Fibroblast of skin of right quadriceps (primary cell): ENCODE measurements around the gene RABGAP1L.

Experiments
- DNase-seq: peaks from one replicate; pipeline ENCODE4 v3.0.0-alpha.2; 2013

Gene RABGAP1L

DNA sequence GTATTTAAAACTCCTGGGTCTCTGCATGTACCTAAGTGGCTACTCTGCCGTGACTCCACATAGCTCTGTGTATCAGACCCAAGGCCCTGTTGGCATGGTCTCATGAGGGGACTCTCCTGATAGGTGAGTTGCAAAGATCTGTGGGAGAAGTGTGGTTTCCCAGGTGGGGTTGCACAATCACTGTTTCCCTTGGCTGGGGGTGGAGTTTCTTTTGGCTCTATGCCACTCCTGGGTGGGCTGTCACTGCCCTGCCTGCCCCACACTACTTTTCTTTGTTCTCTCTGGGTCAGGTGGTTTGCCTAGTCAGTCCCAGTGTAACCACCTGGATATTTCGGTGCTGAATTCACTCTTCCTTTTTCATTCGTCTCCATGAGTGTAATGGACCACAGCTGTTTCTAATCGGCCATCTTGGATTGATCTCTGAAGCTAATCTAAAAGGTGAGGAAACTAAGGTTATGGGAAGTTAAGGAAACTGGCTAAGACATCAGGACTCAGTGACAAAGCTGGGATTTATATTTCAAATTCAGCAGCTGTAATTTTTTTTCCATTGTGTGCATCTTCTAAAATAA, 743.3 kb downstream of the RABGAP1L start:
- no peak for DNase-seq

DNA sequence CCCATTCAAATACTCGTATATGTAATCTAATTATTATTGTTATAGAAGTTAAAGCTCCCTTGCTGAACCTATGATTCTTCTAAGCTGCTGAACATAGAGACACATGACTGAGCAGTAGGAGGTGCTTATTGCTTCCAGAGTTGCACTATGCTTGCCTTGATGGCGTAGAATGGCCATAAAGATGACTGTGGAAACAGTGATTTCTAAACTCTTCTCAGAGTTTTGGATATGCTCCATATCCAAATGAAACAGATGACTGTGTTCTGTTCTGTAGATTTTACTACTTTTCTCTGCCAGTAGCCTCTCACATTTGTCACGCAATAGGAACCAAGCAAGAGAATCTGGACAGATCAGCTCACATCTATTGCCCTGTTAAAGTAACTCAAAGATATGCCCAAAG, 752.3 kb downstream of the RABGAP1L start:
- no peak for DNase-seq

DNA sequence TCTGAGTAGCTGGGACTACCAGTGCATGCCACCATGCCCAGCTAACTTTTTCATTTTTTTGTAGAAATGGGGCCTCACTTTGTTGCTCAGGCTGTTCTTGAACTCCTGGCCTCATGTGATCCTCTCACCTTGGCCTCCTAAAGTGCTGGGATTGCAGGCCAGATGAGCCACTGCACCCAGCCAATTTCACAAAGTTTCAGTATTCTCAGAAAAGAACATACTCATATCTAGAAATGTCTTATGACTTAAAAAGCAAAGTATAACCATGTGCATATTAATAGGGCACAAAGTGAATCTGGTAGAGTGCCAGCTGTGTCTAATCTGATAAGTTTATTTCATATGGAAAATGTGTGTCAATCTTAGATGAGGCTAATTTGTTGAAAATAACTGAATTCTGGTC, 752.9 kb downstream of the RABGAP1L start:
- DNase-seq, result no peak

DNA sequence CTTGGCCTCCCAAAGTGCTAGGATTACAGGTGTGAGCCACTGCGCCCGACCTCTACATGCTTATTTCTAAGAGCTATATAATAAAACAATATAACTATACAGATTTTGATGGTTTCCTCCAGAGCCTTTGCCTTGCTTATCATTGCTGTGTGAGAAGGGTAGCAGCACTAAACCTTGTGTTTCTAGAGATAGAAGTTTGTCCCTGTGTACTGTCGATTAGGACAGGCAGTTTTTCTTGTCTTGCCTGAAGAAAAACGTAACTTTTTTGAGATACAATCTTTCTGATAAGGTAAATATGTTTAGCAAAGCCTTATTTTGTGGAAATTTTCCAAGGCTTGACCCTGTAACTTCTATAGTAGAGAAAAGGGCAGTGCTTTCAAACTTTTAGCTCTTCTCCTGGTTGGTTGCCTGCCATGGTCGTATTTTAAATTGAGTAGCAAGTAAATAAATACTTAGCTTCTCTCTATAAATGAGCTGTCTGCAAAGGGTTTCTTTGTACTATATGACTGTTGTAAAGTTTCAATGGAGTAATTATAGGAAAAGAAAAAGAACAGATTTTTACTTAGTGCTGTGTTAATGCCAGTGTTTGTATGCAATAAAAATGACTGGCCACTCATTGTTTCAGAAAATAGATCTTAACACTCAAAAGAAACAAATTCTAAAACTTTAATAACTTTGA, 754.0 kb downstream of the RABGAP1L start:
- no peak for DNase-seq

DNA sequence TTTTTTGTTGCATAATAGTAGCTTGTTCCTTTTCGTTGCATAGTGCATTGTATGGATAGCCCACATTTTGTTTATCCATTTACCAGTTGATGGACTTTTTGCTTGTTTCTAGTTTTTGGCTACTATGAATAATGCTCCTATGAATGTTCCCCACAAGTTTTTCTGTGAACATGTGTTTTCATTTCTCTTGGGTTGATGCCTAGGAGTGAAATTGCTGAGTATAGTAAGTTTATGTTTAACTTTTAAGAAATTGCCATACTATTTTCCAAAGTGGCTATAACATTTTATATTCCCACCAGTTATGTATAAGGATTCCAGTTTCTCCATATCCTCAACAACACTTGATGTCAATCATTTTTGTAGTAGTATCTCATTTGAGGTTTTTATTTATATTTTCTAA, 755.7 kb downstream of the RABGAP1L start:
- no peak for DNase-seq

DNA sequence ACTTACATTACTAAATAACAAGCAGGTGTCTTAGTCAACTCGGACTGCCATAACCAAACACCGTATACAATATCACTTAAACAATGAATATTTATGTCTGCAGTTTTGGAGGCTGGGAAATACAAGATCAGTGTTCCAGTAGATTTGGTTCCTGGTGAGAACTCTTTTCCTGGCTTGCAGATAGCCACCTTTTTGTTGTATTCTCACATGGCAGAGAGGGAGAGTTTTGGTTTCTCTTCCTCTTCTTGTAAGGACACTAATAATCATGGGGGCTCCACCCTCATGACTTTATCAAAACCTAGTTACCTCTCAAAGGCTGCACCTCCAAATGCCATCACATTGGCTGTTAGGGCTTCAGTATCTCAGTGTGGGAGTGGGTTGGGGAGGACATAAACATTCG, 757.5 kb downstream of the RABGAP1L start:
- no peak for DNase-seq

DNA sequence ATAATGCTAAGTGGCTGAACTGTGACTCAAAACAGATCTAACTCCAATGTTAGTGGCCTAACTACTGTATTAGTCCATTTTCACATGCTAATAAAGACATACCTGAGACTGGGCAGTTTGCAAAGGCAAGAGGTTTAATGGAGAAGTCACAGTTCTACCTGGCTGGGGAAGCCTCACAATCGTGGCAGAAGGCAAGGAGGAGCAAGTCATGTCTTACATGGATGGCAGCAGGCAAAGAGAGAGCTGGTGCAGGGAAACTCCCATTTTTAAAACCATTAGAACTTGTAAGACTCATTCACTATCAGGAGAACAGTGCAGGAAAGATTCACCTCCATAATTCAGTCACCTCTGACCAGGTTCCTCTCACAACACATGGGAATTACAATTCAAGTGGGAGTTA, 760.8 kb downstream of the RABGAP1L start:
- no peak for DNase-seq

DNA sequence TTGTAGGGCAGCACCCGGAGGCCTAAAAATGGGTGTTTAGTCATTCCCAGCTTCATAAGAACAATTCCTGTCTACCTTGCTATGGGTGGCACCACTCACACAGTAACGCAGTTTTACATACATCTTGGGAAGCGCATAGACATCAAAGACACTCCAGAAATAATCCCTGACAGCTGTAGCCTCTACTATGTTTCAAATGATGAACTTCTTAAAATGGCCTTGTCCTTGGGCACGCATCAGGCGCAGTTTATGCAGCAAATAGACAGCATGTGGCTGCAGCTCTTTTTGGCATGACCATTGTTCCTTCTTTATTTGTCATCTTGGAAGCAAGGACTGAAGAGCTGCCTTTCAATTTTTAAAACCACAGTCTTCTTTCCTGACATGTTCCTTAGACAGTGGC, 762.8 kb downstream of the RABGAP1L start:
- DNase-seq, result no peak

DNA sequence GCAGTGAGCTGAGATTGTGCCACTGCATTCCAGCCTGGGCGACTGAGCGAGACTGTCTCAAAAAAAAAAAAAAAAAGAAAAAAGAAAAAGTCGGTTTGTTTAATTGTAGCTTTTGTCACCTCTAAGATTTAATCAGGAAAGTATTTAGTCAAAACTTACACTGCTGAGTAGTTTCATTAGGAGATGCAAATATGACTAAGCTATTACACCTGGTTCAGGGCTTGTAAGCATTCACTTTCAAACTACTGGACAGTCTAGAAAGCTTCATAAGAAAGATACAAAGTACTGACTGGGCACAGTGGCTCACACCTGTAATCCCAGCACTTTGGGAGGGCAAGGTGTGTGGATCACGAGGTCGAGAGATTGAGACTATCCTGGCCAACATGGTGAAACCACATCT, 764.5 kb downstream of the RABGAP1L start:
- no peak for DNase-seq

DNA sequence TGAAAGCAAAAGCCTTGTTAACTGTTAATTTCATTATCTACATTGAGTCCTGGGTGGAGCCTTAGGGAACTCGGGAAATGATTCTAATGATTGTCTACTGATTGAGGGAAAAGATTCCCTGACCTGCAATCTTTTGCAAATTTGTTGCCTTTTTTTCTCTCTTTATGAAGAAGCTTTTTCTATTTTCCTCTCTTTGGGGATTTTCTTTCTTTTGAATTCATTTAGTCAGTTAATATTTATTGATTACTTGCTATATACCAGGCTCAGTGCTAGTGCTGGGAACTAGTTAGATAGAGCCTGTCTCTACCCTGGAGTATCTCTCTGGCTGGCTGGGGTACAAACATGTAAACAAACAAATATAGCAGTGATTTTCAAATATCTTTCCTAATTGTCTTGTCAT, 769.2 kb downstream of the RABGAP1L start:
- no peak for DNase-seq

DNA sequence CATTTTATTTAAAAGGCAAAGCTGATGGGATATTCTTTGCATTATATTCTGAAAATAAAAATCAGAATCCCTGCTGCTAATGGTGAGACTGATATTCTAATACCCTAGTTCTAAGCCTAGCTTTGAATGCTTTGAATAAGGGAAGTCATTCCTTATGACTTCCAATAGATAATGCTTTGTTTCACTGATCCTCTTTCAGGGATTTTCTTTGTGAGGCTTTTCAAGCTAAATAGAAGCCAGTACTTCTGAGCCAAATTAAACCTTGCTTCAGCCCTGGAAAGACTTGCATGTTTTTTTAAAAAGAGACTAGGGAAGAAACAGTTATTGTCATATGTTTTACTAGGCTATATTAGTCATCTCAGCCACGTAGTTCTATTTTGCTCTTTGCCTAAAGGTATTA, 771.9 kb downstream of the RABGAP1L start:
- DNase-seq, result no peak

DNA sequence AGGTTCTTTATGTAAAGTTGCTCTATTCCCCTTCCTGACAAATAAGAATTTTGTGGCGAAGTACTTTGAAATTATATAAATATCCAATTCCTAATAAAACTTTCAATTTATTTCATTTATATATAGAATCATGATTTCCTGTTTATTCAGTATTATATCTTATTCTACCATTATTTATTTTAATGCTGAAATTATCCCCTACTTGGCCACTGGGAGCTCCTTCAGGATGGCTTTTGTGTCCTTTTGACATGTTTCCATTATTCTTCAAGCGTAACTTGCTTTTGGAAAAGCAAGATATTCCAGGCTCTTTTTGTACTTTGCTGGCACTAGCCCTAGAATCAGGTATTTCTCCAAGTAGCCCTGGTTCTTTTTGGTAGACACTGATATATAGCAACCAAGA, 773.3 kb downstream of the RABGAP1L start:
- DNase-seq, result no peak

DNA sequence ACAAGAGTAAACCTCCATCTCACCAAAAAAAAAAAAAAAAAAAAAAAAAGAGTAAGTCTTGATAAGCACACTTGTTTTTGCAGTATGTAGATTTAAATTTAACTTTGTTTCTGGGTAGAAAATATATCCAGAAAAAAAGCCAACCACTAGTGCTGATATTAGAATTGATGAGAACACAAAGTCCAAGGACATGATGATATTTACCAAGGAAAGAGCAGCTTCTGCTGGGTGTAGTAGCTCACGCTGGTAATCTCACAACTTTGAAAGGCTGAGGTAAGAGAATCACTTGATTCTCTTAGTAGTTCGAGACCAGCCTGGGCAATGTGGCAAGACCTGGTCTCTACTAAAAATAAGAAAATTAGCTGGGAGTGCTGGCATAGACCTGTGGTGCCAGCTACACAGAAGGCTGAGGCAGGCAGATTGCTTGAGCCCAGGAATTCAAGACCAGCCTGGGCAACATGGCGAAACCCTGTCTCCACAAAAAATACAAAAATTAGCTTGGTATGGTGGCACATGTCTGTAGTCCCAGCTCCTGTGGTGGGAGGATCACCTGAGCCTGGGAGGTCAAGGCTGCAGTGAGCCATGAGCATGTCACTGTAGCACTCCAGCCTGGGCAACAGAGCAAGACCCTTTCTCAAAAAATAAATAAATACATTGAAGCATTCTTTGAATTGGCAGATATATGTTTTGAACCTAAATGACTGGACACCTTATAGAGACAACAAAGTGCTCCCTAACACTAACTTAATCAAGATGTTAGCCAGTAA, 776.8 kb downstream of the RABGAP1L start:
- DNase-seq, result no peak

DNA sequence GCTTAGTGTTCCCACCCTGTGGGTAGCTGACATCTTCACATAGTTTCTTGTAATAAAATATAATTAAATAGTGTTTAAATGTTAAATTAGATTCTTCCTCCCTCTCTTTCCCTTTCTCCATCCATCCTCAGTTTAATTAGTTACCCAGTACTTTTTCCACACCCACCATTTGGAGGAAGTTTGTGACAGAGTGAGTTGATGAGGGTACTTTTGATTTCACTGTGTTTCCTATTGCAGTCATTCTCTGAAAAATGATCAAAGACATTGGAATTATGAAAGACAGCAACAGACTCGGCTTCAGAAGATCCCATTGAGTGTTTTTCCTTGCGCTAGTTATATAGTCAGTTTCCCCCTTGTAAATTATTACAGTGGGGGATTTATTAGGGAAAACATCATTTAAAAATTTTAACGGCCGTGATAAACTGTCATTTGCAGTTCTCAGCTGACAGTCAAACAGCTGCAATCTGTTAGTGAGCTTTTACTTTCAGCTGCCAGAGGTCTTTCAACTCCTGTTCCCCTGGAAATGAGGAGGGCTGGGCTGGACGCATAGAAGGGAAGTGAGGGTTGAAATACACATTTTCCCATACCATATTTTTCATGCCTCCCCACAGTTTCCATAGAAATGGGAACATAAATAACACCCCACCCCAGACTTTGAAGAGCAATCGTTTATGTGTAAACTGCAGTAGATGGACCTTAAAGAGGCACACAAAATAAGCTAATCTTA, 779.1 kb downstream of the RABGAP1L start:
- peak; percentile 2 for DNase-seq

DNA sequence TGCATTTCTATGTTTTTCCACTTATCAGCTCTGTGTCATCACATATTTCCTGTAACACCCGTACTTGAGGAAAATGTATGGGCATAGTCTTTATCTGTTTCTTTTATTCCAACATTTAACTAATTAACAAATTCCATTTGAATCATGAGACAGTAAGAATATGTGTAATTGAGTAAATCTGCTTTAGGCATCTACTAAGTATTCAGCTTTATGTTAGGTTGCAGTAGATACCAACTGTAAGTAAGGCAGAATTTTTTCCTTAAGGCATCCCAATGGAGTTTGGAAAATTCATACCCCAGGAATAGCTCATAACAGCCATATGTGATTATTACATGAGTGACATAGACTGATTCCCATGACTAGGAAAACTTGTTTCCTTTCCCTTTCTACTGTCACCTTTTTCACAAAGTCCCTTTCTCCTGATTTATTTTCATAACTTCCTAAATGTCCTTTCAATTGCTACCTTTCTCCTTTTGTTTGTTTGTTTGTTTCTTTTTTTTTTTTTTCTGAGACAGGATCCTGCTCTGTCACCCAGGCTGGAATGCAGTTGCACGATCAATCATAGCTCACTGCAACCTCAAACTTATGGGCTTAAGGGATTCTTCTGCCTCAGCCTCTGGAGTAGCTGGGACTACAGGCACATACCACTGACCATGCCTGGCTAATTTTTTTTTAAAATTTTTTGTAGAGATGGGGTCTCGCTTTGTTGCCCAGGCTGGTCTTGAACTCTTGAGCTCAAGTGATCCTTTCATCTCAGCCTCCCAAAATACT, 780.6 kb downstream of the RABGAP1L start:
- no peak for DNase-seq

DNA sequence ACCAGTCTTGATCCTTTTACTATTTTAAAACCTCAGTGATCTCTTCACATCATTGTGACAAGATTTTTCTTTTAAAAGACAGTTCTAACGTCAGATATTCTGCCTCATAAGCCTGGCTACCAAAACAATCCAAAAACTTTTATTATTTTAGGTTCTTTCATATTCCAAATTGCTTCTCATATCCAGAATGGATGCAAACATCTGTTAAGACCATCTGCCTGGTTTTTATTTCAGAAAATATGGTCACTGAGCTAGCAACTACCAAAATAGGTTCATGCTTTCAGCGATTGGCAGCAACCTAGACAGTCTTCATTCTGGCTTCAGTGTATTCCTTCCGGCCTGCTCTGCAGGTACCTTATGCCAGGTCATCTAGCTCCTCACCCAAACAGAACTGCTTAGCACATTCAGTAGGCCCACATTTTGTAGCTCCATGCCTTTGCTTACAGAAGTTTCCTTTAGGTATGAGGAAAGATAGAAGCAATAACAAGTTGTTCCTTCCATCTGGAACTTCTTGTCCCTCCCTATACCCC, 781.4 kb downstream of the RABGAP1L start:
- no peak for DNase-seq

DNA sequence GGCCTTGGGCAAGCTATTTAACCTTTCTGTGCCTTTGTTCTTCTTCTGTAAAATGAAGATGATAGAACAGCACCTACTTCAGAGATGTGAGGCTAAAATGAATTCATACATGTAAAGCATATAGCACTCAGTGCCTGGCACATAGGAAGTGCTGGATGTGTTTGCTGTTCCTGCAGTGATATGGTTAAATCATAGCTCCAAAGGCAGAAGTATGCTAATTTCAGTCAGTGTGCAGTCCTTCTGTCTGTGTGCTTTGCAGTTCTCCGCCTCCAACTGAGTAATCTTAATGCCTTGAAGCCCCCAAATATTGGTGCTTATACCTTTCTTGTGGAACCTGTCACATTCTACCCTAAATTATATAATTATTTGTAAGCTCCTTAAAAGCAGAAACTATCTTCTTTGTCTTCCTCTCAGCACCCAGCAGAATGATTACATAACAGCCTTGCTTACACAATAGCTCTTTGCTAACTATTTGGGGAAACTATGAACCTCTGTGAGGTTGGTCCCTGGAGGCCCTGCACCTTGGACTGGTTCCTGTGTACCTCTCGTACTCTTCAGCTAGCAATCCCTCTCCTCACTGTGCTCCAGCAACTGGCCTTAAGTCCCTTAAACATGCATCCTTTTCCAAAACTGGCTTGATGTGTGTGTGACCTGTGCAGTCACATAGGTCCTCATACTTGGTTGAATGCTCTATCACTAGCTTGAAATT, 783.4 kb downstream of the RABGAP1L start:
- no peak for DNase-seq

DNA sequence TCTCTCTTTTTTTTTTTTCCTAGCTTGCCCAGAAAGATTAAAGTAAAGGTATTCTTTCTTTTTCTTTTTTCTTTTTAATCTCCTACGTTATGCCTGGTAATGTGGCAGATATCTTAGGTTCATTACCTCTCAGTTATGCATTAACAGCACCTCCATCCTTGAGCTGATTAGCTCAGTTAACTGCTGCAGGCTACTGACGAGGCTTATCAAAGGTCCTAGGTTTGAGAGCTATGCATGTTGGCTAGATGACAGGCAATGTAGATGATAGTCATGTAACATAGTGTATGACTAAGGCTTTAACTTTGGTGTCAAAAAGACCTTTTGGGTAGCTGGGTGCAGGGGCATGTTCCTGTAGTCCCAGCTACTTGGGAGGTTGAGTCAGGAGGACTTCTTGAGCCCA, 786.7 kb downstream of the RABGAP1L start:
- no peak for DNase-seq

DNA sequence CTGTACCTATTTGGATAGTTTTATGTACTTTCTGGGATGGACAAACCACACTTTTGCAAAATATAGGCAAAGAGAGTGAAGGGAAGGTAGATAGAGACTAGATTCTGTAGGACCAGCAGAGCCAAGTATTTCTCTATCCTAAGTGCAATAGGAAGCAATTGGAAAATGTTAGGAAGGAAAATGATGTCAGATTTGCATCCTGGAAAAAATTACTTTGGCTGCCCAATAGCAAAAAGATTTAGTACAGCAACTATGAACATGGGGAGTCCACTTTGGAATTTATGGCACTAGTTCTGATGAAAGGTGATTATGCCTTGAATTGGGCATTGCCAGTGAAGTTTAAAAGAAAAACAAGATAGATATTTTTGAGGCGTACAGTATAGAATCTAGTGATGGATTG, 789.7 kb downstream of the RABGAP1L start:
- DNase-seq, result no peak

DNA sequence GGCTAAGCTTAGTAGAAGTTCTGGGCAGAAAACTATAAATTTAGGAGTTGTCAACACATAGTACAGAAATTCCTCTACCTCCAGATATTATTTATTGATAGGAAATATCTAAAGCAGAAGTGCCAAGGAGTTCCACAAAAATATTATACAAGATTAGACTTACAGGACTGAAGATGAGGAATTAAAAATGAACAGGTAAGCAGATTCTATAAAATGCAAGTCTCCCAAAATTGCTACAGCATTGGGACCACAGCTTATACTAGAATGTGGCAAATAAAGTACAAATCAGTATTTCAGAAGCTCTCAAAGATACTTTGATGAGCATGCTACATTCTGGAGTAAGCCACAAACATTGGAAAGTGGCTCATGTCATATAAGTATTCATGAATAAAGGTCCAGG, 790.3 kb downstream of the RABGAP1L start:
- no peak for DNase-seq

DNA sequence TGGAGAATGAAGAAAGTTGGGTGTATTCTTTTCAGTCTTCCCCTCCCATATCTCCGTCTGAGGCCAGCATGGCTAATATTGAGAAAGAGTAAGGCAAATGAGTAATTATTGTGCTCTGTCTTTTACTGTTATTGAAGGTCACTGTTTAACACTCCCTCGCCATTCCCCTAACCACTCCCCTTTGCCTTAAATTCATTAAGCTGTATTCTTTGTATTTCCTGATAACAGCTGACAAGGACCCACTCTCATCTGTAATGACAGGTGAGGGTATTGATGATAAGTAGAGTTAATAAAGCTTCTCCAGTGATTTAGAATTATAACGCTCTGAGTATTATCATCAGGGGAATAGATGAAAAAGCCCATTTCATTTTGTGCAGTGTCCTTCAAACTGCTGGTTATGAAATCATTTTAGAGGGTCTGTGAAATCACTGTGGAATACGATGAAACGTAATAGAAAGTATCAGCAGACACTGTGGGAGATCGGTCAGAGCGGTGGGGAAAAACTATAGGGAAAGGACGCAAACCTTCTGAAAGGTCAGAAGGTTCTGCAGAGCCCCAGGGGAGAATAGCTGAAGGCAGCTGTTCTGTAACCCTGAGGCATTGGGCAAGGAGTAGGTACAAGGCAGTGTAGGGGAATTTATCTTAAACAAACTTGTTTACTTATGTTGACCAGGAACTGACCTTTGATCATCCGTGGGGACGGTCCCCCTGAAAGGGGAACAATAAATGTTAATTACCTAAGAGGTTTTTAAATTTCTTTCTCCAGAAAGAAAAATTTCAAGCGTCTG, 794.2 kb downstream of the RABGAP1L start:
- DNase-seq, result no peak
